22Rv1 (cell line): ENCODE results near the gene TEX13D.

Source experiments
- H3K27ac ChIP-seq: fragments of 450-650 bp; 2 replicates; pipeline ENCODE4 v1.5.1; 2017
- ZFX ChIP-seq: fragments of 450-650 bp; IDR thresholded peaks from 2 replicates; pipeline ENCODE4 v1.6.1; 2017; ENCODE audit warnings: antibody characterized with exemption, borderline replicate concordance
- TF ChIP-seq, protein P1 (sequence below): fragments of 450-650 bp; IDR thresholded peaks from 2 replicates; pipeline ENCODE4 v1.5.1; 2017; ENCODE audit warnings: mild to moderate bottlenecking

Gene TEX13D

DNA sequence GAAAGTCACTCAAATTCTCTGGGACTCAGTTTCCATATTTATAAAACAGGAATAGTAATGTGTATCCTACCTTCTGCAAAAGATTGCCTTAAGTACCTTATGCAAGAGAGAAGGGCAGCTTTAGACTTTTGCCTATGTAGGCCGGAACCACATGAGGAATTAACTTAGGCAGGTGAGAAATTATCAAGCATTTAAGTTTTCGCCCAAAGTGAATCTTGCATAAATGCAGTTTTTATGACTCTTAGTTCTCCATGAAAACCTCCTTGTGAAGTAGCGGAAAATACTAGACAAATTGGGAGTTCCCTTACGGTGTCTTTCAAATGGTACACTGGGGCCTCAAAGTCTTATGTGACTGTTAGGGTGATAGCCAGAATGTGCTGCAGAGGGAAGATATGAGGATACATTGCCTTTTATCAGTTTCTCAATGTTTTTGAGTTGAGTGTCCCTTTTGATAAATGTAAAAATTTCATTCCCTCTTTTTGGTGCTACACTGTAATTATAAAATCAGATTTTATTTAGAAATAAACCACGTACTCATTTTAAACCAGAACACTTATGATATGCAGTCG, 16.5 kb downstream of the TEX13D start:
- no peak overlapping the region for H3K27ac ChIP-seq
- TF ChIP-seq ZFX: no peak
- TF ChIP-seq, protein P1, sequence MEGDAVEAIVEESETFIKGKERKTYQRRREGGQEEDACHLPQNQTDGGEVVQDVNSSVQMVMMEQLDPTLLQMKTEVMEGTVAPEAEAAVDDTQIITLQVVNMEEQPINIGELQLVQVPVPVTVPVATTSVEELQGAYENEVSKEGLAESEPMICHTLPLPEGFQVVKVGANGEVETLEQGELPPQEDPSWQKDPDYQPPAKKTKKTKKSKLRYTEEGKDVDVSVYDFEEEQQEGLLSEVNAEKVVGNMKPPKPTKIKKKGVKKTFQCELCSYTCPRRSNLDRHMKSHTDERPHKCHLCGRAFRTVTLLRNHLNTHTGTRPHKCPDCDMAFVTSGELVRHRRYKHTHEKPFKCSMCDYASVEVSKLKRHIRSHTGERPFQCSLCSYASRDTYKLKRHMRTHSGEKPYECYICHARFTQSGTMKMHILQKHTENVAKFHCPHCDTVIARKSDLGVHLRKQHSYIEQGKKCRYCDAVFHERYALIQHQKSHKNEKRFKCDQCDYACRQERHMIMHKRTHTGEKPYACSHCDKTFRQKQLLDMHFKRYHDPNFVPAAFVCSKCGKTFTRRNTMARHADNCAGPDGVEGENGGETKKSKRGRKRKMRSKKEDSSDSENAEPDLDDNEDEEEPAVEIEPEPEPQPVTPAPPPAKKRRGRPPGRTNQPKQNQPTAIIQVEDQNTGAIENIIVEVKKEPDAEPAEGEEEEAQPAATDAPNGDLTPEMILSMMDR: no peak

DNA sequence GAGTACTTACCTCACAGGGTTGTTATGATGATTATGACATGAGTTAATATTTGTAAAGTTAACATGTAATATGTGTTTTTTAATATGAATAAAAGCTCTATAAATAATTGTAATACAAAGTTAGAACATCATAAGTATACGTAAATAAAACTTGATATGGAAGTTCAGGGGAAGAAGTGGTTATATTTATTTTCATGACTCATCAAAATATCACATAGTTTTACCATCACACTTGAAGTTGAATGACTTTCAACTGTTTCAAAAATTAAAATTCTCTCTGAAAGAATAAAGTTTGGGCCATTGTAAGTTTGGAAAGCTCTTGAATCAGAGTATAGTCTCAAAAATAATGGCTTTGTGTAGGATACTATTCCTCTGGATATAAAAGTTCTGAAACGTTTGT, 22.2 kb downstream of the TEX13D start:
- TF ChIP-seq, protein P1: no peak
- TF ChIP-seq ZFX: no peak
- no peak overlapping the region for H3K27ac ChIP-seq

DNA sequence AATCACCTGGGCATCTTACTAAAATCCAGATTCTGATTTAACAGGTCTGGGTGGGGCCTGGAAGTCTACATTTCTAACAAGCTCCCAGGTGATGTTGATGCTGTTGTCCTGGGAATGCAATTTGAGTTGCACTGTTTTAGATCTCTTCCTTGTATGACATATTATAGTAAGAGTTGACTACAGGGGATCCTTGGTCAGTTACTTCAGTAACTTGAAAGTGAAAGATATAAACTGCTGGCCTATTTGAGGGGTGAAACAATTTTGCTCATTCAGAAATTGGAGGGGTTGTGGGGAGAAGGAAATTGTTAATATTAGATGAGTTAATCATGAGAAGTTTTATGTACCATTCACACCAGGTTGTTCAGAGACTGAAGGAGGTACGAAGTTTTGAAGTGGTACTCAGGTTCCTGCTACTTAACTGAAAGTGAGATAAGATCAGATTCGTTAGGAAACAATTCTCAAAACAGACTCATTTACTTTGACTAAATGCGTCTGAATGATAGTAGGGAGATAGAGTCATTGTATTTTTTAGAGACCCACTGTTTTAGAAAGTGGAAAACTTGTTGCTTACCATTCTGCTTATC, 26.4 kb downstream of the TEX13D start:
- no peak for TF ChIP-seq ZFX
- TF ChIP-seq, protein P1: no peak
- no peak overlapping the region for H3K27ac ChIP-seq

DNA sequence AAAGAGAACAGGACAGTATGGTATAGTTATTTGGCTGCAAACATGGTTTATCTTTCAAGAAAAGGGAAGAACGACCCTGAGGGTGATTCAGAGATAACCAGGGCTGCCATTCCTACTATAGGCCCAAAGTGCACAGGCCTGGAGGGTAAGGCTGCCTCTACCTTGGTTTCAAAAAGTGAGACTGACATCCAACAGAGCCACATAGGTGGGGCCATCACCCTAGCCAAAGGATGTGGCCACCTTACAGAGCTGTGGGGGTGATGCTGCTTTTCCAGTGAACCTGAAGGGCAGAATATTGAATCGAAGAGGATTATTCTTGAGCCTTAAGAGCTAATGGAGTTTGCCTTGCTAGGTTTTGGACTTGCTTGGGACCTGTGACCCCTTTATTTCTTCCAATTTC, 29.6 kb downstream of the TEX13D start:
- no peak overlapping the region for H3K27ac ChIP-seq
- TF ChIP-seq ZFX: no peak
- TF ChIP-seq, protein P1: no peak

DNA sequence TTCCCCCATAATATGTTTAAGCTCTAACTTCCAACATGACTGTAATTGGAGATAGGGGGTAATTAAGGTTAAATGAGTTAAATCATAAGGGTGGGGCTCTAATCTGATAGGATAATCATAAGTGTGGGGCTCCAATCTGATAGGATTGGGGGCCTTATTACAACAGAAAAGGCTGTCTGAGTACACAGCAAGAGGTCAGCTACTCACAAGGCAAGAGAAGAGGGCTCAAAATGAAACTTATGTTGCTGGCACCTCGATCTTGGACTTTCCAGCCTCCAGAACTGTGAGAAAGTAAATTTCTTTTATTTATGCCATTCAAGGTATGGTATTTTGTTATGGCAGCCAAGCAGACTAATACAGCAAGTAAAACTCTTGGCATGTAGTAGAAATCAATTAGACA, 30.3 kb downstream of the TEX13D start:
- TF ChIP-seq, protein P1: no peak
- TF ChIP-seq ZFX: no peak
- H3K27ac ChIP-seq: no peak overlapping the region

DNA sequence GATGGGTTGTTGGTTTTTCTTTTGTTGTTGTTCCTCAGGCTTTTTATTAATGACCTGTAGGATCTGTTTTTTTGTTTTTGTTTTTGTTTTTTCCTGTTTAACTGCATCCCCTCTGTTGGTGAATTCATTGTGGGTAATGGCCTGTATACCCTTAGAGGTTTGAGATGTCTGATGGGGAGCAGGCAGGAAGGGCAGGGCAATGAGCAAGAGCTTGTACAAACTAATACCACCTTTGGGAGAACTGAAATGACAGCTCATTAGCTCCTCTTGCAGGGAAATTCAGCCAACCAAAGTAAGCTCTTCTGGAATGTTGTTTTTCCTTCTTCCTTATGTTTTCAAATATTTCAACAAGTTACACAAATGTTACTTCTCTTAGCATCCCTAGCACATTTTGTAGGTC, 37.3 kb downstream of the TEX13D start:
- TF ChIP-seq ZFX: no peak
- TF ChIP-seq, protein P1: no peak
- no peak overlapping the region for H3K27ac ChIP-seq

DNA sequence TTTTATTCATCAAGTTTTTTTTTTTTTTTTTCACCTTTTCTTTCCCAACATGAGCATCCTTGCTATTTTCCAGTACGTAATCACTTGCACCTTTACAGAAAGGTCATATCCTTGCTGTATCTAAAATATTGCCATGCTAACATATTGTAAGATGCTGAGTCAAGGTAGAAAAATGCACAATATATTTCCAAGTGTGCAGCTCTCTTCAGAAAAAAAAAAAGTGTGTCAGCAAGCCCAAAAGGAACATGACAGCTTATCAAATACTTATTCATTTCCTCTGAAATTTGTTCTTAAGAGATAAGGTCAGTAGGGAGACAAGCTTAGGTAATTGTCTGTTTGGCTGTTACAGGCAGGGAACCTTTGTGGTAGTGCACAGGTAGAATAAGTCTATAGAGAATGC, 40.9 kb downstream of the TEX13D start:
- TF ChIP-seq ZFX: no peak
- TF ChIP-seq, protein P1: no peak
- no peak overlapping the region for H3K27ac ChIP-seq
